Stimulated activated CD4-positive, alpha-beta T cell treated with anti-CD3 and anti-CD28 coated beads, TNF-alpha, amount 100 ng/mL, for 1 hour (primary cell): ENCODE measurements around the gene THSD8.
"Not testable (repeated sequence)": the region's sequence is repeated elsewhere in the genome, so short reads cannot be mapped to it uniquely, and the experiment has no call there.

ENCODE experiments used
- DNase-seq, 3 donors: peaks; one replicate each; pipeline ENCODE4 v3.0.0-alpha.2; 2020; ENCODE audit warnings: low read depth in 3 of 3, low spot score in 1 of 3

The THSD8 gene

DNA sequence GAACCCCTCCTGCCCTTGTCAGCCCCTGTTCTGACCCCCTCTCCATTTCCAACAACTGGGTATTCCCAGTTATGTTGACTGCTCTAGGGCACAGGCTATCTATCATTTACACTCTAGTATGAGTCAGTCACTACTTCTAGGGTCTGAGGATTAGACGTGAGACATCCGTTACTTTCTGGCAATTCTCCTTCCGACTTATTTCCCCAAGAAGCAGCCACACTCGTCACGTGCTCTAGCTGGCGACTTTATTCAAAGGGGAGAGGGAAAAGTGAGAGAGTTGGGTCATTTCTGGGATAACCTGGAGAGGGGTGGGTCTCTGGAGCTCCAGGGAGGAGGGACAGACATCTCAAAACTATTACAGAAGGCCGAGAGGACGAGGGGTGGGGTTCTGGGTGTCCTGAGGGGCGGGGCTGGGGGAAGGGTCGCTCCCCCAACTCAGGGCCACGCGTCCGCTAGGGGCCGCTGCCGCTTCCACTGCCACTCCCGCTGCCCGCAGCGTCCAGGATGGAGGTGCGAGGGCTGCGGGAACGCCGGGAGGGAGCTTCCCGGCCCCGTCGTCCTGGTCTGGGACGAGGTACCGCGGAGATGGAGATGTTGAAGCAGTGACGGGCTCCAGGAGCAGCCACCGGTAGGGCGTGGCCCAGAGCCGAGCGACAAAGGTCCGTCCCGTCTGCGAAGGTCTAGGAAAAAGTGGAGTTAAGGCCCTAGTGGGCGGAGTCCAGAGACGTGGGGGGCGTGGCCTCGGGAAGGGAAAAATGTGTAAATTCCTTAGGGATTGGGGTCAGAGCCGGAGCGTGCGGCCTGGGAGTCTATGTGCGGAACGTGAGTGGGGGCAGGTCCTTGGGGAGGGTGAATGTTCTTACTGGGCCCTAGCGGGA lies 23.6 kb downstream of the THSD8 start:
- DNase-seq: no peak

- DNase-seq: no peak
These were observed 26.6 kb downstream of the THSD8 start for GRCh38 chr19:12828494-12828893.

- DNase-seq: no peak
These were observed 31.5 kb downstream of the THSD8 start for GRCh38 chr19:12833418-12833737.

DNA sequence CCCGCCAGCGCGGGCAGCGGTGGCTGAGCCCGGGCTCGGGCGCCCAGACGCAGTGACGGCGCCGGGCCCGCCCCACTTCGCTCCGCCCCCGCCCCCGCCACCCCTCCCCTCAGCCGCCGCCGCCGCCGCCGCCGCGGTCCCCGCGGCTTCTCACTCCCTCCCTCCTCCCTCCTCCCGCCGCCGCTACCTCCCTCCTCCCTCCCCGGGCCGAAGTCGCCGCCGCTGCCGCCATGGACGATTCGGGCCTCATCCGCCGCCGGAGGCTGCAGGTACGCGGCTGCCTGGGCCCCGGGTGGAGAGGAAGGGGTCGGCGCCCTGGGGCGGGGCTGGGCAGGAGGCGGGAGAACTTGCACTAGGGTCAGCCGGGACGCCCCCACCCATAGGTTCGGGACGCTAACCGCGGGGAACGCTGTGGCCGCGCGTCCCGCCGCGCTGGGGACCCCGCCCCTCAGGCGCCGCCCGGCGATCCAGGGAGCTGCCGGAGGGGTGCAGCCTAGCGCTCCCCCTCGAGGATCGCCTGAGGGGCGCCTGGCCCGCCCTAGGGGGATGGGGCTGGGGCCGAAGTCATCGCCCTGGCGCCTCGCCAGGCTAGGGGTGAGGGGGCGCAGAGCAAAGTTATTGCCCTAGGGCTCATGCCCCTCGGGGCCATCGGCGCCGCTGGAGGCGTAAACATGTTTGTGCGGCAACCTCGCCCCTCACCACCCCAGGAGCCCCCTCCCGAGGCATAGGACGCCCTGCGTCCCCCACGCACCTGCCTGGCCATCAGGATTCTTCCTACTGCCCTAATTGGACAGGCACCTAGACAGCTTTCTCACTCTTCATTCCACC lies 32.1 kb downstream of the THSD8 start:
- DNase-seq: no peak

DNA sequence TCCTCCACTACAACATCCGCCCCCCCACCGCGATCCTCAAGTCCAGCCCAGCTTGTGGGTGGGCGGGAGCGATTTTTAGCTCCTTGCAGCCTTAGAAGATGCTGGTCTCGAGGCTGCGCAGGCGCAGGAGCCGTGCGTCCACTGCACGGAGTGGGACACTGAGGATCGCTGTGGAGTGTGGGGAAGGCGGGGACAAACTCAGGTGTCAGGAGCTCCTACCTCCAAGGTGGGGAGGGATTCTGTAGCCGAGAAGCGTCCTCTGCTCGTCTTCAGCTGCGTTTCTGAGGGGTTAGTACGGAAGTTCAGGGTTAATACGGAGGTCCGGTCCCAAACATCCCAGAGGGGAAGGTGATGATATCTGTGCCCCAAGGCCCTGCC lies 32.7 kb downstream of the THSD8 start, which contains the start of gene RTBDN:
RTBDN (minus strand) TSS at position 14 of the 378 bp plus-strand sequence. CDS start 4,600 bp downstream, outside the sequence.
- DNase-seq: no peak

- no peak for DNase-seq
These were observed 33.3 kb downstream of the THSD8 start for GRCh38 chr19:12834976-12835757.

GRCh38 chr19:12836529-12836863 lies 34.6 kb downstream of the THSD8 start:
- no peak for DNase-seq

GRCh38 chr19:12837225-12837624 lies 35.4 kb downstream of the THSD8 start:
- DNase-seq: no peak

GRCh38 chr19:12838182-12838885 lies 36.5 kb downstream of the THSD8 start, which contains the start of gene MAST1:
MAST1 (plus strand) TSS chr19:12838515; CDS start chr19:12838573, 58 bp downstream.
- peak in 1 of 3 donors; percentile 33 for DNase-seq

- no peak for DNase-seq
These were observed 37.3 kb downstream of the THSD8 start for GRCh38 chr19:12838886-12839756.

DNA sequence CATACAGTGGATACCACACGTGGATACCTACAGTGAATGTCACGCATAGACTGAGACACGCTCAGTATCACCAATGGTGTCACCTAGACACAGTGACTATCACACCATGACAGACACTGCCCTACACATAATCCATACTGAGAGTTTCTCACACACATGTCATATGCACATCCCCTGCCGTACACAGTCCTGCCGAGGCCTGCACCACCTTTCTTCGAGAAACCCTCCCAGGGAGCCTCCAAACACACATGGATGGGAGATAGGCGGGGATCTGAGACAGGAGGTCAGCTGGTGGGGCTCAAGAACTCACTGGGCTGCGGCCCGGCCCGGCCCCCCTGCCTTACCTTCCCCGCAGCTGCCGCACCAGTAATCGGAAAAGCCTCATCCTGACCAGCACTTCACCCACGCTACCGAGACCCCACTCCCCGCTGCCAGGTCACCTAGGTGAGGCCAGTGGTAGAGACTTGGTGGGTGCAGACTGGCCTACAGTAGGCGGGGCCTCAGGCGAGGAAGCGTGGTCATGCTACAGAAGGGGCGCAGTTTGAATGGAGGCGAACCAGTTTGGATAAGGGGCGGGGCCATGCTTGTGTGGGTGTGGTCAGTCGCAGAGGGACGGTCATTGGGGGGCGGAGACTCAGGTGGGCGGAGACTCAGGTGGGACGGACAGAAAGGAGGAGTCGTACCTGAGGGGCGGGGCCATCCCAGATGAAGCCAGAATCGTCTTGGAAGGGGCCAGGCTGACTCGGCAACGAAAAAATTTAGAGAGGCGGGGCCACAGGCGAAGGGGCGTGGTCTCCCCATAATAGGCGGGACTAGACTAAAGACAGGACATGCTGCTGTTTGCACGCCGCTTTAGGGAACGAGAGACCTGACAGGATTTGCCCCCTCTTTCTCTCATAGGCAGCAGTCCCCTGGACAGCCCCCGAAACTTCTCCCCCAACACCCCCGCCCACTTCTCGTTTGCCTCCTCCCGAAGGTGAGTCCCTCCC lies 38.5 kb downstream of the THSD8 start:
- DNase-seq: no peak

DNA sequence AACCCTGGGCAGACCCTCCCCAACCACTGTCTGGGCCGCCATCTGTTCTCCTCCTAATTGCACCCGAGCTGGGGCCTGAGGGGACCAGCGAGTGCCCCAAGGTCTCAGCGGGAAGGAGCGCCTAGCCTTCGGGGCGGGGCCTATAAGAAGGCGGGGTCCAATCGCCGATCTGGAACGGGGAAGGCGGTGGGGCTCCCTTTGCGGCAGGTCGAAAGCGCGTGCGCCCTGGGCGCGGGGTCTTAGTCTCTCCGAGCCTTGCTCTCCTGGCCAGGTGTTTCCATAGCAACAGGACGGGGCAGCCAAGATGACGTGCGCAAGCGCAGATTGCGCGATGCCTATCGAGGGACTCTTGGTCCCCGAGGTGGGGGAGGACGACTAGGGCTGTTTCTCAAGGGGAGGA lies 39.2 kb downstream of the THSD8 start:
- DNase-seq: no peak

DNA sequence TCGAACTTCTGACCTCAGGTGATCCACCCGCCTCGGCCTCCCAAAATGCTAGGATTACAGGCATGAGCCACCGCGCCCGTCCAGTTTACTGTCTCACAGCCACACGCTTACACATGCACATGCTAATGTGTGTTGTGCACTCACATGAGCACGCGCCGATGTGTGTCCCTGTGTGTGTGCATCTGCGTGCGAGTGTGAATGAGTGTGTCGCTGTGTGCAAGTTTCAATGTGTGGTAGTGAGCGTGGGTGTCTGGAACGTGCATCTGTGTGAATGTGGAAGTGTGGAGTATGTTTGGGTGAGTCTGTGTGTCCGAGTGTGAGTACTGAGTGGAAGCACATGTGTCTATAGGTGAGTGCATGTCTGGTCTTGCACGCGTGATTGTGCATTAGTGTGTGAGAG lies 40.6 kb downstream of the THSD8 start:
- DNase-seq: no peak

- DNase-seq: no peak
These were observed 41.5 kb downstream of the THSD8 start for GRCh38 chr19:12843328-12843727.

- no peak for DNase-seq
These were observed 42.3 kb downstream of the THSD8 start for GRCh38 chr19:12843999-12844732.

- not testable (repeated sequence) for DNase-seq
These were observed 44.7 kb downstream of the THSD8 start for GRCh38 chr19:12846613-12847012.

- DNase-seq: peak; percentile 44 to 90 (median 66)
These were observed 45.6 kb downstream of the THSD8 start for GRCh38 chr19:12847159-12848139.
